HG03108 (cell line): Measurements from ENCODE around the gene SMAP2.
"Not testable (repeated sequence)": the region's sequence is repeated elsewhere in the genome, so short reads cannot be mapped to it uniquely, and the experiment has no call there.

Experiments
- ATAC-seq: cut with Tn5 transposase; IDR thresholded peaks from one replicate; pipeline ENCODE4 v1.9.1; 2021; ENCODE audit warnings: moderate library complexity; ENCODE audit not compliant: unreplicated experiment

The SMAP2 gene

DNA sequence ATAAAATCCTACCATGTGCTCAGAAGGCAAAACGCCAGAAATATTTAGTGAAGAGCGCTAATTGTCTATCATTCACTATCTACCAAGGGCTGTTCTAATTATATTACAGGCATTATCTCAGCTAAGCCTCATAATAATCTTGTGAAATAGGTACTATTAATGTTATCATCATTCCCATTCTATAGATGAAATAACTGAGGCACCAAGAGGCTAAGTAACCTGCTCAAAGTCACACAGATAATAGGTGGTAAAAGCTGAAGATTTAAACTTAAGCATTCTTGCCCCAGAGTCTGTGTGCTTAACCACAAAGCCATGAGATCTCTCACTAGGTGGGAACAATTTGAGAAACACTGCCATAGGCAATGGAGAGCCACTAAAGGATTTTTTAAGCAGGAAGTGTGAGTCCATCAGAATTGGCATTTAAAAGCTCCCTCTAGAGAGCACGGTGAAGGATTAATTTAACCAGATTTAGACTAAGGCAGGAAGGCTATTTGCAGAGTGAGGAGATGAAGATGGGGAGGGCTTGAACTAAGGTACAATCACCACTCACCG, 1.7 kb upstream of the SMAP2 start:
- ATAC-seq, result no peak

DNA sequence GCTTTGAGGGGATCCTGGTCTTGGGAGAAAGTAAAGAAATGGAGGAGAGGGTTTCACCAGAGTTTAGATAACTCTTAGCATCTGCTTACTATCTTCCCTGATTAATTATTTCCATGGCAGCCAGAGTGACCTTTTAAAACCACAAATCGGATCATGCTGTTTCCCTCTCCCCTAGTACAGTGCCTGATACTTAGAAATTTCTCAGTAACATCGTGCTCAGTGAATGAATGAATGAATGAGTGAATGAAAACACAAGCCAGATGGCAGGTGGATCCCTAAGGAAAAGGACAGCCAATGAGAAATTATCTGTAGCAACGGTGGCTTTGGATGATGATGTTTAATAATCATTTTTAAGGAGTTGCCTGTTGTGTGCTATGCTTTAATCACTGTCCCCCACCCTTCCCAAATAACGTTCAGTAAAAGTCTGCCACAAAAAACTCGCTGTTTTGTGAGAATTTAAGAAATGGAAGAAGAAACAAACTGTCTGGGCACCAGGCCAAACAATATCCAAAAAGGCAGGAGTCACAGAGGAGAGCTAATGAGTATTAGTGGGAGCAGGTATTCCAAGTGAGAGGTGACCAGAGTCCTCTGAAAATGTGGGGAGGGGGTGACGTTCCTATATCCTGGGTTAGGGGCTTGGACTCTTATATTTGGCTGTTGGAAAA, 737 bp upstream of the SMAP2 start:
- no peak for ATAC-seq

DNA sequence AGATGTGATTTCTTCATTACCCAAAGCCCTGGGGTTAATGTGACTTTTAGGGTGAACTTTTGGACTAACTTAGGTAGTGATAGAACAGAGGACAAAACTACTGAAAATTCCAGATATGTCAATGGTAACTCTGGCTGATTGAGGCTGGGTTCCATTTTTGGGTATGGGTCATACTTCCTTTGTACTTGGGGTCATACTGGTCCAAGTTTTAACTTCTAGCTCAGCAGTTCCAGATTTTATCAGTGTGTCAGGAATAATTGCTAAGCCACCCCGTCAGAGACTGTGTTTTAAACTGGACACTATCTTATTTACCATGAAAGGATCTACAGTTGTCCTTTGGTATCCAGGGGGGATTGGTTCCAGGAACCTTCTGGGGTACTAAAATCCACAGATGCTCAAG, 4.0 kb downstream of the SMAP2 start:
- ATAC-seq, result no peak

DNA sequence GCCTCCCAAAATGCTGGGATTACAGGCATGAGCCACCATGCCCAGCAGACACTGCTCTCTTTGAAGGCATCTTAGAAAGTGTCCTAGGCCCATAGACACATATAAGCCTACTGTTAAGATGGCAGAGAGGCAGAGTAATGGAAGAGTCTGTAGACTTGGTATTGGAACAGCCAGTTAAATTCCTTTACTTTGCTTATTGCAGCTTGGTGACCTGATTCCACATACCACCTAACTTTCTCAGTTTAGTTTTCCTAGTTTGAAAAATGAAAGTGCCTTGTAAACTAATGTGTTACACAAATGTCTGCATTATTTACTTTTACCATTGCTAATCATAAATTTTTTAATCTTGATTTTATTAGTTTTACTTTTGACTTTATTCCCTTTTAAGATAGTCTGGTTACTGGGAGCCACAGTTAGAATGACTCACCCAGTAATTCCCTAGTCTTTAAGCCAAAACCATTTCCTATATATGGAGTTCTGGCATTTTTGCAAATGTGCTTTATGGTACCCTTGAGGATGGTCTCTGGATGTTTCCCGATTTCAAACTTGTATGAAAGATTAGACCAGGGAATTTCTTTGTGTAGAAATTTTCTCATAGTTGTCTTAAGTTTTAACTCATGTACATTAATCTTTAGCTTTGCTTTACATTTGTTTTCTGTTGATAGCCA, 6.4 kb downstream of the SMAP2 start:
- ATAC-seq, result no peak

DNA sequence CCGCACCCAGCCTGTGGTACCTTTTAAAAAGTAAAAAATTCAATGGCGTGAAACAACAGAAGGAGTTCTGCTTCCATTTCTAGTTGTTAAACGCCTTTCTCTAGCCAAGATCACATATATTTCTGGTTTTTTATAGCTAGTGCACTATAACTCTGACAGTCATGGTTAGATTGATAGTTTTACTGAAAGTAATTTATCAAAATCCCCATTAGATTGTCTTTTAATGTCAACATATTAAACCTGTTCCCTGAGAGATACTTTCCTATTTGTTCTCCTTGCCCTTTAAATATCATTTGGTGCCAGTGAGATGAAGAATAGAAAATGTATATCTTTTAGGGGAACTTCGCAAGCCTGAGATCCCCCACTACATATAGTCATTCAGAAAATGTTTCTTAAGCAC, 7.3 kb downstream of the SMAP2 start:
- no peak for ATAC-seq

DNA sequence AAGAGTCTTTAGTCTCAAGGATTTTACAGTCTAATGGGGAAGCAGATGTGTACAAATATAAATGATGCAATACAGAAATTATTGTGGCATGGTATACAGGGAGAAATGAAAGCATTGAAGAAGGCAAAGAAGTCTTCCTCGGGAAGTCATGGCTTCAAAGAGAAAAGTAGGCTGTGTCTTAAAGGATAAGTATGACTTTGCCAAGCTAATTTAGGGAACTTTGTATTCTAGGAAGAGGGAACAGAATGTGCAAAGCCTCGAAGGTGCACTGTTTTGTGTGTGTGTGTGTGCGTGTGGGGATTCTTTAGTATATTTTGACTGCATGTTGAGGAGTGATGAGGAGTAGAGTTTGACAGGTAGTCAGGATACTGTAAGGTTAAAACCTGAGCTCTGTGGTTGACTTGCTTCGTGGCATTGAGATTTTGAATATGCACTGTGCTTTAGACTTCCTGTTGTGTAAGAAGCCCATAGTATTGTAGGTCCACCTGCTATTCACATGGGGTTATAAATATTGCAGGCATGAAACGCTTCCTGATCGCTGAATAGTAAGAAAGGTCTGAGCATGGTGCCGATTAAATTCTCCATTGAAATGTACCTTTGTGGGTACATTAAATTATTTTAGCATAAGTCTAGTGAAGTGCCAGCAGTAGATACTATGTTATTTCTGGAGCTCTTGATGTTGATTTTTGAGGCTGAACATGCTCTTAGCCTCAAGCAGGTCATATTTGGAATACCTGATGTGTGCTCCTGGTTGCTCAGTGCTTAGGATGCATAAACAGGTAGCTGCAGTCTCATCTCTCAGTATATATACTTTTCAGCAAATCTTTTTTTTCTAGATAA, 8.0 kb downstream of the SMAP2 start:
- ATAC-seq, result peak; percentile 30

DNA sequence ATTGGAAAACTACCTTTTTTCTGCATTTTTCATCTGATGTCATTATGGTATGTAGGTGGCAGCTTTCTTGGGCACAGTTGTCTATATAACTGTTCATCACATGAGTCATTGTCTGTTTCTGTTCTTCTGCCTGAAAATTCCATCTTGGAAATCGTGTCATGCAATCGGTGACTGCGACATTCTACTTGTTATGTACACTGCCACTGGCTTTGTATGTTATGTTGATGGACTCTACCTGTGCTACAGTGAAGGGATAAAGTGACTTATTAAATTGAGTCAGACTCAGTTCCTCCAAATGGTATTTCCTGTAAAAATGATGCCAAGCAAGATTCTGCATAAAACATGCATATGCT, 8.6 kb downstream of the SMAP2 start:
- ATAC-seq, result no peak

DNA sequence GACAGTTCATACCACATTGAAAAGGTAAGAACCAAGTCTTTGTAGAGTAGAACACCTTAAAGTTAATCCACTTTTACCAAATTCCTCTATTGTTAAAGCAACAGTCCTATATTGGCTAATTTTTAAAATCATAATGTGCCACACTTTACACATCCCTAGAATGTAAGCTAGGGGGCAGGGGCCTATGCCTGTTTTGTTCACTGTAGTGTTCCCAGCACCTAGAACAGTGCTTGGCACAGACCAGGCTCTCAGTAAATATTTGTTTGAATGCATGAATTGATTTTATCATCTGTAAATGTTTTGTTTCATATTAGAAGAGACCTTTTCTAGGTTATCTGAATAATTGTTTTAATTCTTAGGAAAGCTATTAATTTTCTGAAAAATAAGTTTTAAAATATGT, 9.1 kb downstream of the SMAP2 start:
- no peak for ATAC-seq

DNA sequence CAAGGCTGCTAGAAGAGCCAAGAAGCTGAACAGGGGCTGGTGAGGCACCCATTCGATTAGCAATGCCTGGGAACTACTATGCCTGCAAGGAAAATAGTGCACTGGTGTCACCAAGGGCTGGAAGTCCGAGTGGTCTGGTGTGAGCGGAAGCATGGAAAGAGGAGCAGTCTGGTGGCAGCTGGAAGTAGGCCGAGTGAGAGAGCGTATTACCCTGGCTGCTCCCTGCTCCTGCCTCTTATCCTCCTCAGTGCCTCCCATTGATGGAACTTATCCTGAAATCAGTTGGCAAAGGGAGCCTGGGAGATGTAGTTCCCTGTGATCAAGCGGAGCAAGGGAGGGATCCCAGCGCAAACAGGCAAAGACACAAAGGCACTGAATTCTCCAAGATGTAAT, 9.6 kb downstream of the SMAP2 start:
- ATAC-seq, result no peak

DNA sequence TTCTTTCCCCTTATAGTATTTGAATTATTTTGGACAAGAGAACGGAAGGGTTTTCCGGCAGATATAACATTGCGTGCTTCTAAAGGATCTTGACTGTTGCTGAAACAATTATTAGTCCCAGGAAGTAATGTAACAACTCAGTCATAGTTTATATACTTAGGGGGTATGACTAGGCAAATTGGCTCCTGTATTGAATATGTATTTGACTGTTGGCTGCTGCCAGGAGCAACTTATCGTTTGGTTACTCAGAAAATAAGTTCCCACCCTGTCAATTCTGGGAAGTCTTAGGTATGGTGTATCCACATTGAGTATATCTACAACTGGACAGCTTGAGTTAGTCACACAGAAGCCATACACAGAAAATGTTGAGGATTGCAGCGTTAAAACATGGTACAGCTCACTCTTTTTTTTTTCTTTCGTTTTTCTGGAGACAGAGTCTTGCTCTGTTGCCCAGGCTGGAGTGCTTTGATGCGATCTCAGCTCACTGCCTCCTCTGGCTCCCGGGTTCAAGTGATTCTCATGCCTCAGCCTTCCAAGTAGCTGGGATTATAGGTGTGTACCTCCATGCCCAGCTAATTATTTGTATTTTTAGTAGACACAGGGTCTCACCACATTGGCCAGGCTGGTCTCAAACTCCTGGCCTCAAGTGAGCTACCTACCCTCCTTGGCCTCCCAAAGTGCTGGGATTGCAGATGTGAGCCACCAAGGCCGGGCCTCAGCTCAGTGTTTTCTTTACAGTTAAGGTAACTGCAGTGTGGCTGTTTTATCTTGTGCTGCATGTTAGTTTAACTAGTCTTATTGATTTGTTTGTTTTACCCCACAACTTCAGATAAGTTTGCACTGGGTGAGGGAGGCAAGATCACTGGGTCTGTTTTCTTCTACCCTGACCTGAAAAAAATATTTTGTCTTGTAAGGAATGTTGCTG, 10.2 kb downstream of the SMAP2 start:
- no peak for ATAC-seq

DNA sequence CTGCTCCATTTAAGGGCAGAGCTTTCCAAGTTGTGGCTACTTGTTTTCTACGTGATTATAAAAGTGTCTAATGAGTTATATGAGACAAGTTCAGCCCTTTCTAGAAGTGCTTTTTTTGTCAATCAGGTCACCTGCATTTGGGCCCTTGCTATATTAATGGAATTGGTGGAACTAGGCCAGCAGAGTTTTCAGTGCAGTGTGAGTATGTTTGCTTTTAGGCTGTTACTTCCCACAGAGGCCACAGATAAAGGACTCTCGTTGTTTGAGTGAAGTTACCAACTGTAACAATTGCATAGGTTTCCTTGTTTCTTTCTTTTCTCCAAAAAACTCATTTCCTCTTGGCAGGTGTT, 10.9 kb downstream of the SMAP2 start:
- ATAC-seq, result no peak

DNA sequence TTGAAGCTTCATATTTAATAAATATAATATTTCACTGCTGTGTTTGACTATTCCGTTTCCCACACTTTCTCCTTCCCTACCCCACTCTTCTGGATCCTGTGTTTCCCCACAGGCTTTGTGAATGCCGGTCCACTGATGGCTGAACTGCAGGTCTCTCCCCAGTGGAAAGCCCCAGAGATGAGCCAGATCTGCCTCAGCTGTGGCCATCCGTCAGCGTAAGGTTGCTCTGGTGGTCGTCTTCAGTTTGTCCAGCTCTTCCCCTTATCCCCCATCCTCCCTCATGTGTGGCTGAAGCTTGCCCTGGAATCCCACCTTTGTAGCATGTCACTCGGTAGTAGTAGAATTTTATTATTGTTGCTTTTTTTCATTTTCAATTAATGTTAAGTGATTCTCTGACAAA, 11.4 kb downstream of the SMAP2 start:
- no peak for ATAC-seq

DNA sequence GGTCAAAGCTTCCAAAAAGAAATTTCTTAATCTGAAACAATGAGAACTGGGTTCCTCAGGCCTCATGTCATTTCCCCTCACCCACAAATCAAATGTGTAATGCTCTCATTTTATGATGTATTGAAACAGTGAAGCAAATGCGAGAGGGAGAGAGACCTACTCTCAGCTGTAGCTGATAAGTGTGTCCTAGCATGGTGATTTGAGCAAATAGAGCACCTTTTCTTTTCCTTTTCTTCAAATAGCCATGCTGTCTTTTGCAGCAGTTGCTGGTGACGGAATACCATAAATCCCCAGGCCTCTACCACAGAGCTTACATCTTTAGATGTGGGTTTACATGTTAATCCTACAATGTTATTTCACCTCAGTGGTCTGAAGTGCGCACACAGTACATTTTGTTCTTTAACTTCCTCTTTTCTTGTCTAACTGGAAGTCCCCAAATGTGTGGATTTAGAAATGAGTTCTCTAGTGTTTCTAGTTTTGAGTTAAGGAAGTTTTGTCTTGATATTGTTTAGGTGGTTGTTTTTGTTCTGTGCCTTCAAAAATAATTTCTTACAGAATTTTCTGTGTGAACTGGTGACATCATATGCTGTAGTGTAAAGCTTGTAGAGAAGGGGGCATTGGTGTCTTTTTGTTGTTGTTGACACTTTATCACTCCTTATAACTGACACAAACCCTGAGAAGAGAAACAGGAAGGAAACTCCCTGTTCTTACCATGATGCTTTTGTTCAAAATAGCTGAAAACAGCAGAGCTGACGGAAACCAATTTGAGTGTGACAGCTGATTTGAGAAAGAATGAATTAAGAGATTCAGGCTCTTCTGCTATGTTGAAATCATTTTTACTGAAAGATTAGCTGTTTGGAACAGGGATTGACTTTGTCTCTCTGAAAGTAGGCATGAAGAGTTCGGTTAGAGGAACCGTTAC, 12.2 kb downstream of the SMAP2 start:
- peak; percentile 55 for ATAC-seq

DNA sequence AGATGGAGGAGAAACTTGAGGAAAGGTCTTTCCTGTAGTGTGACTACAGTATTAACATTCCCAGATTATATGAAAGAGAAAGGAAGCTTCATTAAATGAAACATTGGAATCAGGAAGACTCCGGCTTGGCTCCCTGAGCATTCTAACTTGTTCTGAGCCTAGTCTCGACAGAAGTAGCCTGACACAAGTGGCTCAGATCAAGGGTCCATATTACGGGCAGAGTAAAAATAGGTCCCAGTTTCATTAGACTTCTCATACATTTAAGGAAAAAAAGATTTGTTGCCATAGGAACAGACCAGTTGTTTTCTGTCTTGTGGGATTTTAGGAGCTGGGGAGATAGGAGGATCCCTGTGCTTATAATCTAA, 12.8 kb downstream of the SMAP2 start:
- no peak for ATAC-seq

DNA sequence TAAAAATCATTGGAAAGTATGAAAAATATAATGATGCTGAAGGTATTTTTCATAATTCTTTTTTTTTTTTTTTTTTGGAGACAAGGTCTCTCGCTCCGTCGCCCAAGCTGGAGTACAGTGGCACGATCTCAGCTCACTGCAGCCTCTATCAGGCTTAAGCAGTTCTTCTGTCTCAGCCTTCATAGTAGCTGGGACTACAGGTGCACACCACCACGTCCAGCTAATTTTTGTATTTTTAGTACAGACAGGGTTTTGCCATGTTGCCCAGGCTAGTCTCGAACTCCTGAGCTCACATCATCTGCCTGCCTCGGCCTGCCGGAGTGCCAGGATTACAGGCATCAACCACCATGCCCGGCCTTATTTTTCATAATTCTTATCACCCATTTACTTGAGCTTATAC, 13.3 kb downstream of the SMAP2 start:
- ATAC-seq, result no peak

DNA sequence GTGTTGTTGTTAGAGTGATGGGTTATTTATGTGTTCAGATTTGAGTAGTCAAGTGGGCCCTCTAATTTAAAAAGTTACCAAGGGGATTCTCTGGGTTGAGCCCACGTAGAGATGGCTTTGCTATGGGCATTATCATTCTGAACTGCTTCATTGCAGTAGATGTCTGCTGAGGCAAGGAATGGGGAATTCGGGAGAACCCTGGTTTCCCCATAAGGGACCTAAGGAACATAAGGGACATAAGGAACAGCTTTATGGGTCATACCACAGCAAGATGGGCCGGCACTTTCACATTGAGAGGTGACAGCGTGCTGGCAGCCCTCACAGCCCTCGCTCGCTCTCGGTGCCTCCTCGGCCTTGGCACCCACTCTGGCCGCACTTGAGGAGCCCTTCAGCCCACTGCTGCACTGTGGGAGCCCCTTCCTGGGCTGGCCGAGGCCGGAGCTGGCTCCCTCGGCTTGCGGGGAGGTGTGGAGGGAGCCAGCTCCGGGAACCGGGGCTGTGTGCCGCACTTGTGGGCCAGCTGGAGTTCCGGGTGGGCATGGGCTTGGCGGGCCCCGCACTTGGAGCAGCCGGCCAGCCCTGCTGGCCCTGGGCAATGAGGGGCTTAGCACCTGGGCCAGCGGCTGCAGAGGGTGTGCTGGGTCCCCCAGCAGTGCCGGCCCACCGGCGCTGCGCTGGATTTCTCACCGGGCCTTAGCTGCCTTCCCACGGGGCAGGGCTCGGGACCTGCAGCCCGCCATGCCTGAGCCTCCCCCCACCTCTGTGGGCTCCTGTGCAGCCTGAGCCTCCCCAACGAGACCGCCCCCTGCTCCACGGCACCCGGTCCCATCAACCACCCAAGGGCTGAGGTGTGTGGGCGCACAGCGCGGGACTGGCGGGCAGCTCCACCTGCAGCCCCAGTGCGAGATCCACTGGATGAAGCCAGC, 14.1 kb downstream of the SMAP2 start:
- not testable (repeated sequence) for ATAC-seq

DNA sequence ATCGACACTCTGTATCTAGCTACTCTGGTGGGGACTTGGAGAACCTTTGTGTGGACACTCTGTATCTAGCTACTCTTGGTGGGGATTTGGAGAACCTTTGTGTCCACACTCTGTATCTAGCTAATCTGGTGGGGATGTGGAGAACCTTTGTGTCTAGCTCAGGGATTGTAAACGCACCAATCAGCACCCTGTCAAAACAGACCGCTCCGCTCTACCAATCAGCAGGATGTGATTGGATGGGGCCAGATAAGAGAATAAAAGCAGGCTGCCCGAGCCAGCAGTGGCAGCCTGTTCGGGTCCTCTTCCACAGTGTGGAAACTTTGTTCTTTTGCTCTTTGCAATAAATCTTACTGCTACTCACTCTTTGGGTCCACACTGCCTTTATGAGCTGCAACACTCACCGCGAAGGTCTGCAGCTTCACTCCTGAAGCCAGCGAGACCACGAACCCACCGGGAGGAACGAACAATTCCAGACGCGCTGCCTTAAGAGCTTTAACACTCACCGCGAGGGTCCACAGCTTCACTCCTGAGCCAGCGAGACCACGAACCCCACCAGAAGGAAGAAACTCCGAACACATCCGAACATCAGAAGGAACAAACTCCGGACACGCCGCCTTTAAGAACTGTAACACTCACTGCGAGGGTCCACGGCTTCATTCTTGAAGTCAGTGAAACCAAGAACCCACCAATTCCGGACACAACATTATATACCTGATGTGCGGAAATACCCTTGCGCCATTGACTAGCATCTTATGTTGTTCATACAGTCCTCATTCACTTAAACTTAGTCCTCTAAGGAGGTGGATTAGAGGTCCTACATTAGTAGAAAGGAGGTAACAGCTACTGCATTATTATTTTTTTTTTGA, 15.2 kb downstream of the SMAP2 start:
- ATAC-seq, result not testable (repeated sequence)

DNA sequence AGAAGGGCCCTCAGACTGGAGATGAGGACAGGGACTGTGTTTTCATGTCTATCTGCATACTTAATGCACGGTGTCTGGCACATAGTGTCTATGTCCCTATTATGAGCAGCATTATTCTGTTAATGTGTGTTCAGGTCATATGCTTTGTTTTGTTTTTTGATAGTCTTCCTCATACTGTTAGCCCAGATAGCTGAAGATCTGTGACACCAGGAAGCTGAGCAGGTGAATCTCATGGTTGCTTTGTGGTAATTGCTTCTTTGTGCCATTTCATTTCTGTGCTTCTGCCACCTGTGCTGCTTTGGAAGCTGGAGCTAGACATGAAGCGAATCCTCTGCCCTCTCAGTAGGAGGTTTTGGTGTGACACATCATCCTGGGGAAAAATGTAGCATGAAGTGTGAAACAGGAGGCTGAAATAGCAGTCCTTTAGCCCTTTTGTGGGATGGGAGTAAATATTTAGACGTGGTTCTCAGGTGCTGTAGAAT, 15.8 kb downstream of the SMAP2 start:
- ATAC-seq, result no peak
